ENCODE data around the gene IFI16.

IFI16 gene

DNA sequence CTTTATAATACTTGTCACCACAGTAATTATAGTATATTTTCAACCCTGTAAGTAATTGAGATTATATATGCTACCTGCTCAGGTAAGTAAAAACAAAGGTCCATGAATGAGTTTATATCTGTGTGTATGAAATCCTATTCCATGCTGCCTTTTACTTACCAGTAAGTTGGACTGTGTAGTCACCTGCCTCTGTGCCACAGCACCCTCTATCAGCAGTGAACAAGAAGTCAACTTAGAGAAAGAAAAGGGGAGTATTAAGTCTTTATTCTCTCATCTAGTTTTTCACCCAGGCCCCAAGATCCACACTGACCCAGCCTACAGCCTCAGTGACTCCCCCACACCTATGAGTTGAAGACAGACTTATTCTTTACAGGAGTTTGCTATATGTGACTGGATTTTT is 36.9 kb upstream of the IFI16 start:
- TF ChIP-seq, protein P1, sequence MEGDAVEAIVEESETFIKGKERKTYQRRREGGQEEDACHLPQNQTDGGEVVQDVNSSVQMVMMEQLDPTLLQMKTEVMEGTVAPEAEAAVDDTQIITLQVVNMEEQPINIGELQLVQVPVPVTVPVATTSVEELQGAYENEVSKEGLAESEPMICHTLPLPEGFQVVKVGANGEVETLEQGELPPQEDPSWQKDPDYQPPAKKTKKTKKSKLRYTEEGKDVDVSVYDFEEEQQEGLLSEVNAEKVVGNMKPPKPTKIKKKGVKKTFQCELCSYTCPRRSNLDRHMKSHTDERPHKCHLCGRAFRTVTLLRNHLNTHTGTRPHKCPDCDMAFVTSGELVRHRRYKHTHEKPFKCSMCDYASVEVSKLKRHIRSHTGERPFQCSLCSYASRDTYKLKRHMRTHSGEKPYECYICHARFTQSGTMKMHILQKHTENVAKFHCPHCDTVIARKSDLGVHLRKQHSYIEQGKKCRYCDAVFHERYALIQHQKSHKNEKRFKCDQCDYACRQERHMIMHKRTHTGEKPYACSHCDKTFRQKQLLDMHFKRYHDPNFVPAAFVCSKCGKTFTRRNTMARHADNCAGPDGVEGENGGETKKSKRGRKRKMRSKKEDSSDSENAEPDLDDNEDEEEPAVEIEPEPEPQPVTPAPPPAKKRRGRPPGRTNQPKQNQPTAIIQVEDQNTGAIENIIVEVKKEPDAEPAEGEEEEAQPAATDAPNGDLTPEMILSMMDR (IDR thresholded peaks at IDR 0.05; ENCODE audit: insufficient read depth, low read length, poor library complexity, severe bottlenecking), result peak; percentile 46
- Histone ChIP-seq H3K36me3 (ENCODE audit: control insufficient read depth, insufficient read depth, low read length) (no peaks in the 10 kb centered on the region), H3K4me3 (replicated peaks; ENCODE audit: low read depth, low read length) (no peak overlapping the region), H3K27me3 (replicated peaks; ENCODE audit: control insufficient read depth, insufficient read depth, low read length) (no peaks in the 10 kb centered on the region)
- DNase-seq (ENCODE audit: extremely low read depth, insufficient read length), result no peak

DNA sequence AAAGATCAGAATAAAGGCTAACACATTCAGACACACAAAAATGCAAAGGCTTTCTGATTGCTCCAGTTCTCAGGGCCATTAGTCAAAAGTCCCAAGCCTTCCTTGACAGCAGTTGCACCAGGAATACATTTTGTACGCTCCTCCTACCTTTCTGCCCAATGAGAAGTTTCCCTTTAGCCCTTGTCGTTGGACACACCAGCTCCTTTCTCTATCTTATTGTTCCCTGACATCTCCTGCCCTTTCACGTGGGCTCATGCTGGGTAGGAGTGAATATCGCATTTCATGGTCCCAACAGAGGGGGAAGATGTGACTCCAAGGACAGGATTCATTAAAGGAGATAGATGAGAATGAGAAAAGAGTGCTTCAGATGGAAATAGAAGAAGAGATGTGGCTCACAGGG is 33.5 kb upstream of the IFI16 start:
- H3K36me3 ChIP-seq (ENCODE audit: control insufficient read depth, insufficient read depth, low read length), result no peaks in the 10 kb centered on the region
- TF ChIP-seq, protein P1 (IDR thresholded peaks at IDR 0.05; ENCODE audit: insufficient read depth, low read length, poor library complexity, severe bottlenecking), result no peak
- no peaks in the 10 kb centered on the region for H3K27me3 ChIP-seq (replicated peaks; ENCODE audit: control insufficient read depth, insufficient read depth, low read length)
- no peak for DNase-seq (ENCODE audit: extremely low read depth, insufficient read length)
- H3K4me3 ChIP-seq (replicated peaks; ENCODE audit: low read depth, low read length), result no peak overlapping the region

DNA sequence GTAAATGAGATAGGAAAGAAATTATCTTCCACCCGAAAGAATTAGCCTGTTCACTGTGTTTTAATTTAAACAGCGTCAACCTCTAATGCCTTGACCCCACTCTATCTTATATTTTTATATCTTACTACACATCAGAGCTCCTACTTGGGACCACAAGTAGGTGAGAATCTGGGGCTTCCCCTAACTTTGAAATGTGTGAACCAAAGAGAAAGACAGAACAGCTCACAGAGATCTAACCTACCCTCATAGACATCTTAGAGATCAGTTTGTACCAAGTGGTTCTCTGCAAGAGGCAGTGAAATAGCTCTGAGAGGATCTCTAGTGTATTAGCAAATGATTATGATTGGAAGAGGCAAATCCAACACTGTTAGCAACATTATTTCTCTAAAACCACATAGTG is 31.0 kb upstream of the IFI16 start:
- no peaks in the 10 kb centered on the region for H3K27me3 ChIP-seq (replicated peaks; ENCODE audit: control insufficient read depth, insufficient read depth, low read length)
- H3K4me3 ChIP-seq (replicated peaks; ENCODE audit: low read depth, low read length), result no peak overlapping the region
- TF ChIP-seq, protein P1 (IDR thresholded peaks at IDR 0.05; ENCODE audit: insufficient read depth, low read length, poor library complexity, severe bottlenecking), result no peak
- H3K36me3 ChIP-seq (ENCODE audit: control insufficient read depth, insufficient read depth, low read length), result no peaks in the 10 kb centered on the region
- no peak for DNase-seq (ENCODE audit: extremely low read depth, insufficient read length)

DNA sequence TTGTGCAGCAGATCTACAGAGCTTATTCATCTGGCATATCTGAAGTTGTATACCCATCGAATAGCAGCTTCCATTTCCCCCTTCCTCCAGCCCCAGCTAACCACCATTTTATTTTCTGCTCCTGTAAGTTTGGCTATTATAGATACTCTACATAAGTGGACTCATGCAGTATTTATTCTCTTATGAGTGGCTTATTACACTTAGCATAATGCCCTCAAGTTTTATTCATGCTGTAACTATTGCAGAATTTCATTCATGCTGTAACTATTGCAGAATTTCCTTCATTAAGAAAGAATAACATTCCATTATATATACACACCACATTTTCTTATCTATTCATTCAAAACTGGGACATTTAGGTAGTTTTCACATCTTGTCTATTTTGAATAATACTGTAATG is 30.5 kb upstream of the IFI16 start:
- Histone ChIP-seq H3K27me3 (replicated peaks; ENCODE audit: control insufficient read depth, insufficient read depth, low read length) (no peaks in the 10 kb centered on the region), H3K4me3 (replicated peaks; ENCODE audit: low read depth, low read length) (no peak overlapping the region), H3K36me3 (ENCODE audit: control insufficient read depth, insufficient read depth, low read length) (no peaks in the 10 kb centered on the region)
- TF ChIP-seq, protein P1 (IDR thresholded peaks at IDR 0.05; ENCODE audit: insufficient read depth, low read length, poor library complexity, severe bottlenecking), result no peak
- no peak for DNase-seq (ENCODE audit: extremely low read depth, insufficient read length)

DNA sequence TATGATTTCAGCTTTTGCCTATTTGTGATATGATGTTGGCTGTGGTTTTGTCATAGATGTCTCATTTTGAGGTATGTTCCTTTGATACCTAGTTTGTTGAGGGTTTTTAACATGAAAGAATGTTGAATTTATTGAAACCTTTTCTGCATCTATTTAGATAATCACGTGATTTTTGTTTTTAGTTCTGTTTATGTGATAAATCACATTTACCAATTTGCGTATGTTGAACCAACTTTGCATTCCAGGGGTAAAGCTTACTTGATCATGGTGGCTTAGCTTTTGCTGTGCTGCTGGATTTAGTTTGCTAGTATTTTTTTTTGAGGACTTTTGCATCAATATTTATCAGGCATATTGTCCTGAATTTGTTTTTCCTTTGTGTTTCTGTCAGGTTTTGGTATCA is 26.5 kb upstream of the IFI16 start:
- H3K27me3 ChIP-seq (replicated peaks; ENCODE audit: control insufficient read depth, insufficient read depth, low read length), result no peaks in the 10 kb centered on the region
- TF ChIP-seq, protein P1 (IDR thresholded peaks at IDR 0.05; ENCODE audit: insufficient read depth, low read length, poor library complexity, severe bottlenecking), result no peak
- DNase-seq (ENCODE audit: extremely low read depth, insufficient read length), result no peak
- no peak overlapping the region for H3K4me3 ChIP-seq (replicated peaks; ENCODE audit: low read depth, low read length)
- H3K36me3 ChIP-seq (ENCODE audit: control insufficient read depth, insufficient read depth, low read length), result no peaks in the 10 kb centered on the region

DNA sequence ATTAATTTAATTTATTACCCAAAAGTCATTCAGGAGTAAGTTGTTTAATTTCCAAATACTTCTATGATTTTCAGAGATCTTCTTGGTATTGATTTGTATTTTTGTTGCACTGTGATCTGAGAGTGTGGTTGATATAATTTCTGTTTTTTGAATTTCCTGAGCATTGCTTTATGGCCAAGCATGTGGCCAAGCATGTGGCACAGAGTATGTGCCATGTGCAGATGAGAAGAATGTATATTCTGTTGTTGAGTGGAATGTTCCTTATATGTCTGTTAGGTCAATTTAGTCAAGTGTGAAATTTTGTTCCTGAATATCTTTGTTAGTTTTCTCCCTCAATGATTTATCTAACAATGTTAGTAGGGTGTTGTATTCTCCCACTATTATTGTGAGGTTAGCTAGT is 25.3 kb upstream of the IFI16 start:
- DNase-seq (ENCODE audit: extremely low read depth, insufficient read length), result no peak
- TF ChIP-seq, protein P1 (IDR thresholded peaks at IDR 0.05; ENCODE audit: insufficient read depth, low read length, poor library complexity, severe bottlenecking), result no peak

More for the DNA sequence above, 25.3 kb upstream of the IFI16 start:
- no peaks in the 10 kb centered on the region for H3K36me3 ChIP-seq (ENCODE audit: control insufficient read depth, insufficient read depth, low read length)
- no peaks in the 10 kb centered on the region for H3K27me3 ChIP-seq (replicated peaks; ENCODE audit: control insufficient read depth, insufficient read depth, low read length)
- no peak overlapping the region for H3K4me3 ChIP-seq (replicated peaks; ENCODE audit: low read depth, low read length)

Measured in GM06990 (cell line).